HG03097 (cell line): ENCODE measurements around the gene PRKCE.
A peak's percentile ranks its signal among the peaks of the same experiment; 100 is the strongest.

Experiments used
- ATAC-seq: cut with Tn5 transposase; IDR thresholded peaks from one replicate; pipeline ENCODE4 v1.9.1; 2021; ENCODE audit not compliant: unreplicated experiment, low FRiP score

The PRKCE gene

GRCh38 chr2:46225730-46226129 lies 574.3 kb downstream of the PRKCE start:
- ATAC-seq: no peak

GRCh38 chr2:46226620-46227019 lies 575.1 kb downstream of the PRKCE start:
- ATAC-seq: no peak

- ATAC-seq: no peak
Observed at GRCh38 chr2:46227022-46227421, 575.5 kb downstream of the PRKCE start.

GRCh38 chr2:46227674-46228289 lies 576.3 kb downstream of the PRKCE start:
- no peak for ATAC-seq

GRCh38 chr2:46229134-46230063 lies 577.9 kb downstream of the PRKCE start:
- peak; percentile 41 for ATAC-seq

- peak; percentile 48 for ATAC-seq
Observed at GRCh38 chr2:46230115-46230571, 578.7 kb downstream of the PRKCE start.

- no peak for ATAC-seq
Observed at GRCh38 chr2:46230677-46231425, 579.4 kb downstream of the PRKCE start.

GRCh38 chr2:46231721-46232120 lies 580.2 kb downstream of the PRKCE start:
- ATAC-seq: no peak

GRCh38 chr2:46232860-46233259 lies 581.4 kb downstream of the PRKCE start:
- ATAC-seq: no peak

GRCh38 chr2:46236006-46236875 lies 584.8 kb downstream of the PRKCE start:
- no peak for ATAC-seq

GRCh38 chr2:46236876-46237859 lies 585.7 kb downstream of the PRKCE start:
- no peak for ATAC-seq
